GM18909 (cell line): ENCODE measurements around the gene PLEKHA4.
"Not testable (repeated sequence)": the region's sequence is repeated elsewhere in the genome, so short reads cannot be mapped to it uniquely, and the experiment has no call there.

ENCODE experiments used
- ATAC-seq: cut with Tn5 transposase; IDR thresholded peaks from one replicate; pipeline ENCODE4 v1.9.1; 2021; ENCODE audit warnings: mild to moderate bottlenecking; ENCODE audit not compliant: unreplicated experiment, poor library complexity

The PLEKHA4 gene

GRCh38 chr19:48890551-48890950 is 22.1 kb upstream of the PLEKHA4 start:
- no peak for ATAC-seq

GRCh38 chr19:48889496-48889895 is 21.1 kb upstream of the PLEKHA4 start:
- ATAC-seq = not testable (repeated sequence)

GRCh38 chr19:48887861-48888612 is 19.6 kb upstream of the PLEKHA4 start:
- no peak for ATAC-seq

- ATAC-seq = no peak
Measured at GRCh38 chr19:48883726-48884125, 15.3 kb upstream of the PLEKHA4 start.

GRCh38 chr19:48881741-48882657 is 13.6 kb upstream of the PLEKHA4 start:
- ATAC-seq = no peak

GRCh38 chr19:48879696-48880095 is 11.3 kb upstream of the PLEKHA4 start:
- ATAC-seq = not testable (repeated sequence)

GRCh38 chr19:48879025-48879637 is 10.7 kb upstream of the PLEKHA4 start:
- ATAC-seq = no peak

- ATAC-seq = no peak
Measured at GRCh38 chr19:48878196-48879024, 10.0 kb upstream of the PLEKHA4 start.

- ATAC-seq = no peak
Measured at GRCh38 chr19:48877855-48878195, 9.4 kb upstream of the PLEKHA4 start.

- ATAC-seq = not testable (repeated sequence)
Measured at GRCh38 chr19:48876043-48876981, 7.9 kb upstream of the PLEKHA4 start.

- ATAC-seq = no peak
Measured at GRCh38 chr19:48874303-48875135, 6.1 kb upstream of the PLEKHA4 start.

GRCh38 chr19:48873476-48874302 is 5.3 kb upstream of the PLEKHA4 start:
- ATAC-seq = no peak

GRCh38 chr19:48872884-48873475 is 4.6 kb upstream of the PLEKHA4 start:
- peak; percentile 26 for ATAC-seq

GRCh38 chr19:48872182-48872883 is 3.9 kb upstream of the PLEKHA4 start, which contains the start of gene PPP1R15A:
PPP1R15A (plus strand) TSS chr19:48872421; CDS start chr19:48873234, 813 bp downstream.
- ATAC-seq = peak; percentile 65

GRCh38 chr19:48871471-48872181 is 3.2 kb upstream of the PLEKHA4 start:
- ATAC-seq = not testable (repeated sequence)

- ATAC-seq = no peak
Measured at GRCh38 chr19:48870048-48870447, 1.6 kb upstream of the PLEKHA4 start.
